Measurements from ENCODE around the gene NOP53. TPM values are rescaled to one million over a fixed set of nuclear protein-coding genes. Genes with fewer than 3 reads are reported as not detected.
"Not testable (repeated sequence)": the region's sequence is repeated elsewhere in the genome, so short reads cannot be mapped to it uniquely, and the experiment has no call there.

Gene NOP53
- total and polyA plus RNA-seq, 2 donors (not counting 1 experiment from before 2014, with no cell fraction given) = 59.6 to 60.8 TPM

DNA sequence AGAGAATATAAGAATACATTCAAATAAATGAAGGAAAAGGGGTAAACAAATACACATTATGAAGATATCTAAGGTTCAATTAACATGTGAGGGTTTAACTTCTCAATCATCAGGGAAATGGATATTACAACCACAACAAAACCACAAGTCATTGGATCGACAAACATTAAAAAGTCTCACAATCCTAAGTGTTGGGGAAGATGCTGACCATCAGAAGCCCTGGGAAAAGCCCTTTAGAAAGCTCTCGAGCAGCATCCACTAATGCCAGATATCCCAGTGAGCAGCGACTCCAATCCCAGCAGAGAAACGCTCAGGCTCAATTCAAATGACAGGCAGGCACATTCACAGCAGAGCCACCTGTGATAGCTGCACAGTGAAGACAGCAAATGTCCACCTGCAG, 55.9 kb downstream of the NOP53 start:
- no peaks in the 10 kb centered on the region for H3K9me3 ChIP-seq (ENCODE audit: control insufficient read depth, insufficient read depth, low read depth, low read length)
- DNase-seq (ENCODE audit: low read depth in 2 of 2) = no peak
- TF ChIP-seq EZH2 (IDR thresholded peaks at IDR 0.05; ENCODE audit: low read length, missing control alignments) = no peak
- TF ChIP-seq, protein P1, sequence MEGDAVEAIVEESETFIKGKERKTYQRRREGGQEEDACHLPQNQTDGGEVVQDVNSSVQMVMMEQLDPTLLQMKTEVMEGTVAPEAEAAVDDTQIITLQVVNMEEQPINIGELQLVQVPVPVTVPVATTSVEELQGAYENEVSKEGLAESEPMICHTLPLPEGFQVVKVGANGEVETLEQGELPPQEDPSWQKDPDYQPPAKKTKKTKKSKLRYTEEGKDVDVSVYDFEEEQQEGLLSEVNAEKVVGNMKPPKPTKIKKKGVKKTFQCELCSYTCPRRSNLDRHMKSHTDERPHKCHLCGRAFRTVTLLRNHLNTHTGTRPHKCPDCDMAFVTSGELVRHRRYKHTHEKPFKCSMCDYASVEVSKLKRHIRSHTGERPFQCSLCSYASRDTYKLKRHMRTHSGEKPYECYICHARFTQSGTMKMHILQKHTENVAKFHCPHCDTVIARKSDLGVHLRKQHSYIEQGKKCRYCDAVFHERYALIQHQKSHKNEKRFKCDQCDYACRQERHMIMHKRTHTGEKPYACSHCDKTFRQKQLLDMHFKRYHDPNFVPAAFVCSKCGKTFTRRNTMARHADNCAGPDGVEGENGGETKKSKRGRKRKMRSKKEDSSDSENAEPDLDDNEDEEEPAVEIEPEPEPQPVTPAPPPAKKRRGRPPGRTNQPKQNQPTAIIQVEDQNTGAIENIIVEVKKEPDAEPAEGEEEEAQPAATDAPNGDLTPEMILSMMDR (conservative IDR thresholded peaks at IDR 0.05 in 1 of 2, IDR thresholded peaks at IDR 0.05 in 1 of 2; ENCODE audit: low read depth in 1 of 2, low read length in 2 of 2) = no peak

DNA sequence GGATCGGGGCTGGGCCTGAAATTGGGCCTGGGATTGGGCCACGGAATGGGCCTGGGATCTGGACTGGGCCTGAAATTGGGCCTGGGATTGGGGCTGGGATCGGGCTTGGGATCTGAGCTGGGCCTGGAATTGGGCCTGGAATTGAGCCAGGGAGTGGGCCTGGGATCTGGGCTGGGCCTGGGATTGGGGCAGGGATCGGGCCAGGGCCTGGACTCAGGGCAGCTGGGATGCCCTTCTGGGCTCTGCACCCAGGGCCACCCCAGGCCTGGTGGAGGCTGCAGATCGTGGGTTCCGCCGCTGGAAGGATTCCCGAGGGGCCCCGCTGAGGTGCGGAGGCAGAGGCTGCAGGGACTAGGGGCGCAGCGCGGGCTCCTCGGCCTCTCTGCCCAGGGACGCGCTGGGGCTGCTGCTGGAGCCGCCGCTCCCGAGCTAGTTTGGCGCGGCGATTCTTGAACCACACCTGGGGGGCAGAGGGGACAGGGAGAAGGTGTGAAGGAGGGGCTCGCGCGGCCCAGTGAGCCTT, 57.2 kb downstream of the NOP53 start:
- Histone ChIP-seq H4K20me1 (ENCODE audit: control insufficient read depth, extremely low read depth, insufficient read depth, low read length) (no peaks in the 10 kb centered on the region), H2AFZ (ENCODE audit: low read length) (no peak overlapping the region), H3K36me3 (ENCODE audit: control insufficient read depth, insufficient read depth, low read length) (no peaks in the 10 kb centered on the region), H3K27ac (ENCODE audit: insufficient read depth, low read length) (no peak overlapping the region), H3K4me3 (replicated peaks in 1 of 4; ENCODE audit: control extremely low read depth in 1 of 4, insufficient read depth in 1 of 4, low read depth in 3 of 4, low read length in 4 of 4) (no peak overlapping the region), H3K27me3 (ENCODE audit: control insufficient read depth, insufficient read depth, low read length) (no peaks in the 10 kb centered on the region), H3K79me2 (ENCODE audit: control insufficient read depth, insufficient read depth, low read length) (no peaks in the 10 kb centered on the region), H3K9me3 (ENCODE audit: control insufficient read depth, insufficient read depth, low read depth, low read length) (no peaks in the 10 kb centered on the region), H3K4me2 (ENCODE audit: extremely low read depth, insufficient read depth, low read length) (no peak overlapping the region), H3K9ac (ENCODE audit: insufficient read depth, low read length) (no peak overlapping the region), H3K4me1 (ENCODE audit: control insufficient read depth, extremely low read depth, insufficient read depth, low read length) (no peaks in the 10 kb centered on the region)
- DNase-seq (ENCODE audit: low read depth in 2 of 2) = no peak
- no peak for TF ChIP-seq EZH2 (IDR thresholded peaks at IDR 0.05; ENCODE audit: low read length, missing control alignments)
- TF ChIP-seq, protein P1 (conservative IDR thresholded peaks at IDR 0.05 in 1 of 2, IDR thresholded peaks at IDR 0.05 in 1 of 2; ENCODE audit: low read depth in 1 of 2, low read length in 2 of 2) = no peak

More for the DNA sequence above, 55.9 kb downstream of the NOP53 start:
- no peak overlapping the region for H3K9ac ChIP-seq (ENCODE audit: insufficient read depth, low read length)
- H3K36me3 ChIP-seq (ENCODE audit: control insufficient read depth, insufficient read depth, low read length) = no peaks in the 10 kb centered on the region
- H3K4me3 ChIP-seq (replicated peaks in 1 of 4; ENCODE audit: control extremely low read depth in 1 of 4, insufficient read depth in 1 of 4, low read depth in 3 of 4, low read length in 4 of 4) = no peak overlapping the region
- no peaks in the 10 kb centered on the region for H4K20me1 ChIP-seq (ENCODE audit: control insufficient read depth, extremely low read depth, insufficient read depth, low read length)
- H3K27ac ChIP-seq (ENCODE audit: insufficient read depth, low read length) = no peak overlapping the region
- no peaks in the 10 kb centered on the region for H3K27me3 ChIP-seq (ENCODE audit: control insufficient read depth, insufficient read depth, low read length)
- no peaks in the 10 kb centered on the region for H3K4me1 ChIP-seq (ENCODE audit: control insufficient read depth, extremely low read depth, insufficient read depth, low read length)
- H3K4me2 ChIP-seq (ENCODE audit: extremely low read depth, insufficient read depth, low read length) = no peak overlapping the region
- no peaks in the 10 kb centered on the region for H3K79me2 ChIP-seq (ENCODE audit: control insufficient read depth, insufficient read depth, low read length)
- no peak overlapping the region for H2AFZ ChIP-seq (ENCODE audit: low read length)

DNA sequence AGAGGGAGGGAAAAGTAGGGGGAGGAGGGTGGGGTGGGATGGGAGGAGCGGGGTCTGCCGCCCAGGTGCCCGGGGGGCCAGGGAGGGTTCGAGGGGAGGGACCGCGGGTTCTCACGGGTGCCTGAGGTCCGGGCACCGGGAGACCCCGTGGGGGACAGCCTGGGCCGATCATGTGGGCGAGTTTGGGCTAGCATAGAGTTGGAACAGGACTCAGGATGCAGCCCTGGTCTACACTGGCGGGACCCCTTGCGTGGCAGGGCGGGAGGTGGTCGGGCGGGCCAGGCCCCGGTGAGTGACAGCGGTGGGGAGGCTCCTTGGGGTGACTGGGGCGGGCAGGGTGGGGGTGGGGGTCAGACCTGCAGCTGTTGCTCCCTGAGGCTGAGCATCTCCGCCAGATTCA, 57.8 kb downstream of the NOP53 start:
- H2AFZ ChIP-seq (ENCODE audit: low read length); H4K20me1 ChIP-seq (ENCODE audit: control insufficient read depth, extremely low read depth, insufficient read depth, low read length); H3K27me3 ChIP-seq (ENCODE audit: control insufficient read depth, insufficient read depth, low read length); H3K36me3 ChIP-seq (ENCODE audit: control insufficient read depth, insufficient read depth, low read length); H3K4me2 ChIP-seq (ENCODE audit: extremely low read depth, insufficient read depth, low read length); DNase-seq (ENCODE audit: low read depth in 2 of 2); H3K4me3 ChIP-seq (replicated peaks in 1 of 4; ENCODE audit: control extremely low read depth in 1 of 4, insufficient read depth in 1 of 4, low read depth in 3 of 4, low read length in 4 of 4); H3K9me3 ChIP-seq (ENCODE audit: control insufficient read depth, insufficient read depth, low read depth, low read length); H3K79me2 ChIP-seq (ENCODE audit: control insufficient read depth, insufficient read depth, low read length); H3K9ac ChIP-seq (ENCODE audit: insufficient read depth, low read length); H3K27ac ChIP-seq (ENCODE audit: insufficient read depth, low read length); H3K4me1 ChIP-seq (ENCODE audit: control insufficient read depth, extremely low read depth, insufficient read depth, low read length): not testable (repeated sequence)

DNA sequence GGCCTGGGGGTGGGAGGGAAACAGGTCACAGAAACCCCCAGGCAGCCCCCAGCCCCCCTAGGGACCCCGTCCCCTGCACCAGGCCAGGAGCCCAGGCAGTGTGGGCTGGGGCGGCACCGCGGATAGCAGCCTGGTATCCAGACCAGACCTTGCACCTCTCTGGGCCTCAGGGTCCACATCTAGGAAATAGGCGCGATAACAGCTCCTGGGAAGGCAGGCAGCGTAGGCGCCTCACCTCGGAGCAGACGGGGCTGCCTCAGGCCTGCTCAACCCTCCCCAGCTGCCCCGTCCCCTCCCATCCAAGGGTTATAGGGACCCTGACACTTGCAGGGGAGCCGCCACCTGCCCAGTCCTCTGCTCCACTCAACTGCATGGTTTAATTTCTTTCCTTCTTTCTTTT, 58.3 kb downstream of the NOP53 start:
- DNase-seq (ENCODE audit: low read depth in 2 of 2) = not testable (repeated sequence)

DNA sequence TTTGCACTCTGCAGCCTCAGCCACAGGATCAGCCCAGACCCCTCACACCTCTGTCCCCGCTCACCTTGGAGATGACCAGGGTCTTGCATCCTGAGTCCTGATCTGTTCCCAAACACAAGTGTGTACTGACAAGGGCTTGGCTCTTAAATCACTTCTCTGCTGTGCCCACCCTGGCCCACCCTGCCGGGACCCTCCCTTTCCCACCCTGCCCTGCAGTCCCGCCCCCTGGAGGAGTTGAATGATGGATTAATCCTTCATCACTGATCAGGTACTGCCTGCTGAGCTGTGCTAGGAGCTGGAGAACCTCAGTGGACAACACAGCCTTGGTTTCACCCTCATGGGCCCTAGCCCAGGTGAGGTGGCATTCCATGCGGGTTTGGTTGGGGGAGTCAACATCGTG, 59.1 kb downstream of the NOP53 start, which contains the start of gene TPRX1:
TPRX1 (minus strand) TSS at position 101 of the 400 bp plus-strand sequence; CDS start at position 89, 12 bp downstream.
- H3K9ac ChIP-seq (ENCODE audit: insufficient read depth, low read length); H3K4me1 ChIP-seq (ENCODE audit: control insufficient read depth, extremely low read depth, insufficient read depth, low read length); DNase-seq (ENCODE audit: low read depth in 2 of 2); H2AFZ ChIP-seq (ENCODE audit: low read length); H3K4me3 ChIP-seq (replicated peaks in 1 of 4; ENCODE audit: control extremely low read depth in 1 of 4, insufficient read depth in 1 of 4, low read depth in 3 of 4, low read length in 4 of 4); H3K9me3 ChIP-seq (ENCODE audit: control insufficient read depth, insufficient read depth, low read depth, low read length); H3K27ac ChIP-seq (ENCODE audit: insufficient read depth, low read length); H4K20me1 ChIP-seq (ENCODE audit: control insufficient read depth, extremely low read depth, insufficient read depth, low read length); H3K79me2 ChIP-seq (ENCODE audit: control insufficient read depth, insufficient read depth, low read length); H3K4me2 ChIP-seq (ENCODE audit: extremely low read depth, insufficient read depth, low read length); H3K27me3 ChIP-seq (ENCODE audit: control insufficient read depth, insufficient read depth, low read length); H3K36me3 ChIP-seq (ENCODE audit: control insufficient read depth, insufficient read depth, low read length): not testable (repeated sequence)

More for the DNA sequence above, 58.3 kb downstream of the NOP53 start:
- H3K4me2 ChIP-seq (ENCODE audit: extremely low read depth, insufficient read depth, low read length); H2AFZ ChIP-seq (ENCODE audit: low read length); H3K4me1 ChIP-seq (ENCODE audit: control insufficient read depth, extremely low read depth, insufficient read depth, low read length); H3K4me3 ChIP-seq (replicated peaks in 1 of 4; ENCODE audit: control extremely low read depth in 1 of 4, insufficient read depth in 1 of 4, low read depth in 3 of 4, low read length in 4 of 4); H4K20me1 ChIP-seq (ENCODE audit: control insufficient read depth, extremely low read depth, insufficient read depth, low read length); H3K27me3 ChIP-seq (ENCODE audit: control insufficient read depth, insufficient read depth, low read length); H3K36me3 ChIP-seq (ENCODE audit: control insufficient read depth, insufficient read depth, low read length); H3K79me2 ChIP-seq (ENCODE audit: control insufficient read depth, insufficient read depth, low read length); H3K9ac ChIP-seq (ENCODE audit: insufficient read depth, low read length); H3K9me3 ChIP-seq (ENCODE audit: control insufficient read depth, insufficient read depth, low read depth, low read length); H3K27ac ChIP-seq (ENCODE audit: insufficient read depth, low read length): not testable (repeated sequence)

All from fibroblast of lung (primary cell).